Measurements from ENCODE around the gene TSPAN18.

The TSPAN18 gene

GRCh38 chr11:44765676-44766075 is 38.9 kb downstream of the TSPAN18 start:
- no peak overlapping the region for H3K27ac ChIP-seq (ENCODE audit: low read length)
- no peaks in the 10 kb centered on the region for H3K9me3 ChIP-seq (replicated peaks; ENCODE audit: insufficient read depth, low read length)
- H4K20me1 ChIP-seq (ENCODE audit: insufficient read depth, low read length), result no peaks in the 10 kb centered on the region
- no peak for DNase-seq
- no peak for TF ChIP-seq EZH2phosphoT487 (IDR thresholded peaks at IDR 0.05; ENCODE audit: low read length)
- TF ChIP-seq CTCF (IDR thresholded peaks at IDR 0.05; ENCODE audit: low read length), result no peak
- TF ChIP-seq EZH2 (optimal IDR thresholded peaks at IDR 0.05; ENCODE audit: low read depth, low read length), result no peak
- H3K27me3 ChIP-seq (replicated peaks; ENCODE audit: insufficient read depth, low read length), result no peaks in the 10 kb centered on the region
- no peaks in the 10 kb centered on the region for H3K79me2 ChIP-seq (ENCODE audit: low read length)
- no peak overlapping the region for H2AFZ ChIP-seq (ENCODE audit: low read length)
- H3K4me1 ChIP-seq (ENCODE audit: low read length), result no peaks in the 10 kb centered on the region
- H3F3A ChIP-seq (ENCODE audit: insufficient read depth, low read length), result no peaks in the 10 kb centered on the region
- no peak overlapping the region for H3K9ac ChIP-seq (ENCODE audit: low read length)
- H3K9me2 ChIP-seq (replicated peaks; ENCODE audit: insufficient read depth, low read length), result no peaks in the 10 kb centered on the region
- H3K36me3 ChIP-seq (replicated peaks; ENCODE audit: insufficient read depth, low read length), result no peaks in the 10 kb centered on the region
- H3K4me2 ChIP-seq (ENCODE audit: low read depth, low read length), result no peak overlapping the region
- H3K4me3 ChIP-seq (ENCODE audit: low read length), result no peak overlapping the region

- no peak overlapping the region for H2AFZ ChIP-seq (ENCODE audit: low read length)
Measured at GRCh38 chr11:44766112-44766971, 39.6 kb downstream of the TSPAN18 start.

GRCh38 chr11:44766972-44767278 is 40.2 kb downstream of the TSPAN18 start:
- no peak overlapping the region for H3K4me2 ChIP-seq (ENCODE audit: low read depth, low read length)
- no peak overlapping the region for H3K27ac ChIP-seq (ENCODE audit: low read length)
- no peaks in the 10 kb centered on the region for H3F3A ChIP-seq (ENCODE audit: insufficient read depth, low read length)
- H3K27me3 ChIP-seq (replicated peaks; ENCODE audit: insufficient read depth, low read length), result no peaks in the 10 kb centered on the region
- H3K4me1 ChIP-seq (ENCODE audit: low read length), result no peaks in the 10 kb centered on the region
- no peak overlapping the region for H3K4me3 ChIP-seq (ENCODE audit: low read length)
- no peaks in the 10 kb centered on the region for H3K9me3 ChIP-seq (replicated peaks; ENCODE audit: insufficient read depth, low read length)
- no peaks in the 10 kb centered on the region for H3K9me2 ChIP-seq (replicated peaks; ENCODE audit: insufficient read depth, low read length)
- no peak for DNase-seq
- H3K9ac ChIP-seq (ENCODE audit: low read length), result no peak overlapping the region
- no peak for TF ChIP-seq CTCF (IDR thresholded peaks at IDR 0.05; ENCODE audit: low read length)
- no peak for TF ChIP-seq EZH2phosphoT487 (IDR thresholded peaks at IDR 0.05; ENCODE audit: low read length)
- no peak for TF ChIP-seq EZH2 (optimal IDR thresholded peaks at IDR 0.05; ENCODE audit: low read depth, low read length)
- H4K20me1 ChIP-seq (ENCODE audit: insufficient read depth, low read length), result no peaks in the 10 kb centered on the region
- no peaks in the 10 kb centered on the region for H3K79me2 ChIP-seq (ENCODE audit: low read length)
- H3K36me3 ChIP-seq (replicated peaks; ENCODE audit: insufficient read depth, low read length), result no peaks in the 10 kb centered on the region
- no peak overlapping the region for H2AFZ ChIP-seq (ENCODE audit: low read length)

More at GRCh38 chr11:44766112-44766971, 39.6 kb downstream of the TSPAN18 start:
- Histone ChIP-seq H3K4me3 (ENCODE audit: low read length) (no peak overlapping the region), H3K4me1 (ENCODE audit: low read length) (no peaks in the 10 kb centered on the region), H4K20me1 (ENCODE audit: insufficient read depth, low read length) (no peaks in the 10 kb centered on the region), H3K27me3 (replicated peaks; ENCODE audit: insufficient read depth, low read length) (no peaks in the 10 kb centered on the region), H3F3A (ENCODE audit: insufficient read depth, low read length) (no peaks in the 10 kb centered on the region), H3K4me2 (ENCODE audit: low read depth, low read length) (no peak overlapping the region), H3K9ac (ENCODE audit: low read length) (no peak overlapping the region), H3K36me3 (replicated peaks; ENCODE audit: insufficient read depth, low read length) (no peaks in the 10 kb centered on the region), H3K79me2 (ENCODE audit: low read length) (no peaks in the 10 kb centered on the region), H3K9me2 (replicated peaks; ENCODE audit: insufficient read depth, low read length) (no peaks in the 10 kb centered on the region), H3K9me3 (replicated peaks; ENCODE audit: insufficient read depth, low read length) (no peaks in the 10 kb centered on the region), H3K27ac (ENCODE audit: low read length) (no peak overlapping the region)
- TF ChIP-seq EZH2phosphoT487 (IDR thresholded peaks at IDR 0.05; ENCODE audit: low read length) (no peak), EZH2 (optimal IDR thresholded peaks at IDR 0.05; ENCODE audit: low read depth, low read length) (no peak), CTCF (IDR thresholded peaks at IDR 0.05; ENCODE audit: low read length) (no peak)
- no peak for DNase-seq
